GM21526 (cell line): ENCODE results near the gene ACTBL2.
"Not testable (repeated sequence)": the region's sequence is repeated elsewhere in the genome, so short reads cannot be mapped to it uniquely, and the experiment has no call there.

Experiments
- ATAC-seq: cut with Tn5 transposase; IDR thresholded peaks from one replicate; pipeline ENCODE4 v1.9.1; 2021; ENCODE audit warnings: moderate library complexity; ENCODE audit not compliant: unreplicated experiment, low FRiP score

Gene ACTBL2

GRCh38 chr5:57495285-57496086 is 12.9 kb upstream of the ACTBL2 start:
- ATAC-seq = no peak

- ATAC-seq = no peak
Observed at GRCh38 chr5:57494104-57495098, 11.8 kb upstream of the ACTBL2 start.

- no peak for ATAC-seq
Observed at GRCh38 chr5:57493034-57493433, 10.4 kb upstream of the ACTBL2 start.

- ATAC-seq = no peak
Observed at GRCh38 chr5:57492632-57493031, 10.0 kb upstream of the ACTBL2 start.

- no peak for ATAC-seq
Observed at GRCh38 chr5:57491369-57491965, 8.9 kb upstream of the ACTBL2 start.

GRCh38 chr5:57488215-57488955 is 5.8 kb upstream of the ACTBL2 start:
- no peak for ATAC-seq

GRCh38 chr5:57486027-57486602 is 3.5 kb upstream of the ACTBL2 start:
- no peak for ATAC-seq

- no peak for ATAC-seq
Observed at GRCh38 chr5:57478826-57479225, 3.8 kb downstream of the ACTBL2 start.

- ATAC-seq = no peak
Observed at GRCh38 chr5:57476601-57477056, 6.0 kb downstream of the ACTBL2 start.

GRCh38 chr5:57470339-57470738 is 12.3 kb downstream of the ACTBL2 start:
- no peak for ATAC-seq

GRCh38 chr5:57468481-57469163 is 14.0 kb downstream of the ACTBL2 start:
- no peak for ATAC-seq

GRCh38 chr5:57466544-57466943 is 16.1 kb downstream of the ACTBL2 start:
- no peak for ATAC-seq

GRCh38 chr5:57460056-57460455 is 22.6 kb downstream of the ACTBL2 start:
- not testable (repeated sequence) for ATAC-seq

- ATAC-seq = no peak
Observed at GRCh38 chr5:57458443-57458842, 24.2 kb downstream of the ACTBL2 start.

- no peak for ATAC-seq
Observed at GRCh38 chr5:57456531-57457135, 26.0 kb downstream of the ACTBL2 start.

- ATAC-seq = no peak
Observed at GRCh38 chr5:57455511-57456455, 26.8 kb downstream of the ACTBL2 start.

GRCh38 chr5:57454896-57455295 is 27.7 kb downstream of the ACTBL2 start:
- ATAC-seq = no peak

GRCh38 chr5:57453728-57454127 is 28.9 kb downstream of the ACTBL2 start:
- no peak for ATAC-seq
